IPS-18c (cell line): ENCODE data around the gene IGFN1.
"Not testable (repeated sequence)": the region's sequence is repeated elsewhere in the genome, so short reads cannot be mapped to it uniquely, and the experiment has no call there.

Experiments
- H3K4me3 ChIP-seq: 2 replicates; pipeline ENCODE4 v1.7.0; 2013; ENCODE audit warnings: low read depth, mild to moderate bottlenecking, low read length, moderate library complexity; ENCODE audit not compliant: insufficient read depth
- H3K9me3 ChIP-seq: one replicate; pipeline ENCODE4 v1.6.1; 2013; ENCODE audit warnings: mild to moderate bottlenecking, low read length, moderate library complexity; ENCODE audit not compliant: control insufficient read depth, insufficient read depth

Gene IGFN1

GRCh38 chr1:201156346-201156745, 34.3 kb upstream of the IGFN1 start:
- Histone ChIP-seq H3K9me3 (no peaks in the 10 kb centered on the region), H3K4me3 (no peak overlapping the region)

- H3K9me3 ChIP-seq = no peaks in the 10 kb centered on the region
- no peak overlapping the region for H3K4me3 ChIP-seq
Observed at GRCh38 chr1:201156819-201157218, 33.8 kb upstream of the IGFN1 start.

GRCh38 chr1:201157949-201158348, 32.7 kb upstream of the IGFN1 start:
- no peaks in the 10 kb centered on the region for H3K9me3 ChIP-seq
- no peak overlapping the region for H3K4me3 ChIP-seq

GRCh38 chr1:201163036-201163435, 27.6 kb upstream of the IGFN1 start:
- not testable (repeated sequence) for H3K4me3 ChIP-seq

GRCh38 chr1:201163707-201164106, 26.9 kb upstream of the IGFN1 start:
- Histone ChIP-seq H3K9me3 (peaks cover 2% of the 10 kb centered on the region), H3K4me3 (no peak overlapping the region)

More at GRCh38 chr1:201163036-201163435, 27.6 kb upstream of the IGFN1 start:
- not testable (repeated sequence) for H3K9me3 ChIP-seq

GRCh38 chr1:201164645-201165044, 26.0 kb upstream of the IGFN1 start:
- H3K4me3 ChIP-seq = no peak overlapping the region

GRCh38 chr1:201167041-201167991, 23.3 kb upstream of the IGFN1 start:
- Histone ChIP-seq H3K9me3 (peaks cover 2% of the 10 kb centered on the region), H3K4me3 (no peak overlapping the region)

More at GRCh38 chr1:201164645-201165044, 26.0 kb upstream of the IGFN1 start:
- H3K9me3 ChIP-seq = peaks cover 2% of the 10 kb centered on the region

GRCh38 chr1:201169203-201169602, 21.4 kb upstream of the IGFN1 start:
- peaks cover 2% of the 10 kb centered on the region for H3K9me3 ChIP-seq
- no peak overlapping the region for H3K4me3 ChIP-seq

- H3K9me3 ChIP-seq = peaks cover 2% of the 10 kb centered on the region
- H3K4me3 ChIP-seq = no peak overlapping the region
Observed at GRCh38 chr1:201169971-201170532, 20.6 kb upstream of the IGFN1 start.

- Histone ChIP-seq H3K9me3 (peaks cover 2% of the 10 kb centered on the region), H3K4me3 (peak overlapping the region; percentile 75)
Observed at GRCh38 chr1:201170533-201171062, 20.0 kb upstream of the IGFN1 start.

- Histone ChIP-seq H3K4me3 (peak overlapping the region; percentile 75), H3K9me3 (no peaks in the 10 kb centered on the region)
Observed at GRCh38 chr1:201171063-201172036, 19.3 kb upstream of the IGFN1 start.

GRCh38 chr1:201172326-201172725, 18.3 kb upstream of the IGFN1 start:
- no peak overlapping the region for H3K4me3 ChIP-seq
- H3K9me3 ChIP-seq = no peaks in the 10 kb centered on the region

- Histone ChIP-seq H3K4me3 (no peak overlapping the region), H3K9me3 (no peaks in the 10 kb centered on the region)
Observed at GRCh38 chr1:201172999-201173610, 17.5 kb upstream of the IGFN1 start.

GRCh38 chr1:201173736-201174135, 16.9 kb upstream of the IGFN1 start:
- H3K4me3 ChIP-seq = no peak overlapping the region
- peaks cover 2% of the 10 kb centered on the region for H3K9me3 ChIP-seq

GRCh38 chr1:201175820-201176500, 14.7 kb upstream of the IGFN1 start:
- Histone ChIP-seq H3K9me3 (peaks cover 2% of the 10 kb centered on the region), H3K4me3 (no peak overlapping the region)

GRCh38 chr1:201176940-201177339, 13.7 kb upstream of the IGFN1 start:
- peaks cover 2% of the 10 kb centered on the region for H3K9me3 ChIP-seq
- H3K4me3 ChIP-seq = no peak overlapping the region
